Lung (tissue), 12 donors: ENCODE data around the gene TFF3. TPM values are rescaled to one million over a fixed set of nuclear protein-coding genes. Genes with fewer than 3 reads are reported as not detected.

ENCODE experiments used
- ATAC-seq: fragments of 200-7000 bp; cut with Tn5 transposase; one replicate; pipeline ENCODE4 v1.9.1; 2020; ENCODE audit warnings: moderate number of reproducible peaks; ENCODE audit not compliant: insufficient read depth, low FRiP score
- DNase-seq, 3 donors: peaks; one replicate each; pipeline ENCODE4 v3.0.0-alpha.2; 2013 to 2017
- H3K27ac ChIP-seq, 2 donors: one replicate each; pipeline ENCODE4 v1.5.1; 2013; ENCODE audit warnings: mild to moderate bottlenecking in 2 of 2, moderate library complexity in 2 of 2, control low read depth in 1 of 2, inconsistent platforms in 1 of 2, low read depth in 1 of 2, low read length in 1 of 2
- H3K27me3 ChIP-seq, 3 donors: one replicate each; pipeline ENCODE4 v1.5.1; 2013; ENCODE audit warnings: low read length in 2 of 3; ENCODE audit not compliant: control insufficient read depth in 3 of 3, insufficient read depth in 3 of 3
- H3K36me3 ChIP-seq, 4 donors: one replicate each; pipeline ENCODE4 v1.5.1; 2013; ENCODE audit warnings: low read length in 4 of 4, mild to moderate bottlenecking in 1 of 4, moderate library complexity in 1 of 4; ENCODE audit not compliant: control insufficient read depth in 4 of 4, insufficient read depth in 4 of 4
- H3K4me1 ChIP-seq, 5 donors: one replicate each; pipeline ENCODE4 v1.5.1; 2013; ENCODE audit warnings: low read length in 5 of 5, mild to moderate bottlenecking in 2 of 5, moderate library complexity in 1 of 5; ENCODE audit not compliant: control insufficient read depth in 5 of 5, insufficient read depth in 5 of 5
- H3K4me3 ChIP-seq: one replicate; pipeline ENCODE4 v1.5.1; 2013; ENCODE audit warnings: mild to moderate bottlenecking, control low read depth, moderate library complexity
- H3K9ac ChIP-seq, 2 donors: one replicate each; pipeline ENCODE4 v1.5.1; 2013; ENCODE audit warnings: low read length in 2 of 2, control low read depth in 1 of 2; ENCODE audit not compliant: insufficient read depth in 1 of 2
- H3K9me3 ChIP-seq, 4 donors: one replicate each; pipeline ENCODE4 v1.5.1; 2013; ENCODE audit warnings: low read length in 3 of 4, mild to moderate bottlenecking in 1 of 4, moderate library complexity in 1 of 4; ENCODE audit not compliant: control insufficient read depth in 4 of 4, insufficient read depth in 3 of 4
- CTCF ChIP-seq: IDR thresholded peaks from 2 replicates; pipeline ENCODE4 v1.5.1; 2012; ENCODE audit warnings: mild to moderate bottlenecking; ENCODE audit errors: control extremely low read depth, extremely low read depth
- WGBS, 2 donors: extraction: QIAGEN DNeasy Blood & Tissue Kit; methylation state at CpG; one replicate each; pipeline ENCODE4 v1.1.7; 2013; 5-methylcytosine and 5-hydroxymethylcytosine counted together
- polyA plus RNA-seq, 2 donors: library from polyadenylated mRNA; stranded (reverse); fragments of 200-250 nt; gene quantifications; one replicate each; pipeline ENCODE4 v1.2.1, GENCODE V29; 2013
- total RNA-seq, 2 donors: library from RNA; depleted of rRNA in 1 of 2; stranded (reverse); fragments of >200 nt in 1 of 2; gene quantifications; one replicate each; pipeline ENCODE4 v1.2.1, GENCODE V29; 2014 to 2021
- donor health status: control.
- donor health status: control.
- donor health status: Bipolar disorder and iron deficiency.
- donor health status: healthy.
- donor health status: DM: yes; HTN: yes; CAD: no.

The TFF3 gene
- total and polyA plus RNA-seq, 4 donors: 23.9 to 54.0 (median 34.3) TPM

DNA sequence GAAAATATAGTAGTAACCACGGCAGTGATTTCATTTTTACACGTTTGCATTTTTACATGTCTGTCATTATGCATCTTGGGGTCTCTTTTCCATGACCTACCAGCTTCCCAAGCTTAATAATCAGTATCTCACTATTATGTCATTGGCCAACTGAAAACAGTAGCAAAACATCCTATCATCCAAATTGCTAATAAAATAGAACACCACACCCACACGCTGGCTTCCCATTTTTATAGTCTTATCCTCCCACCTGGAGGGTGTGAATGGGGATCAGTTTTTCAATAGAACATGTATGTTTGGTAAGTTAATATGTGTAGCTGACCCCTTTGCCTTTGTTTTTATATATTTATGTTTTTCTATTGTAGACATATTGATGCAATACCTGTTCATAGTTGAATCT lies 11.8 kb downstream of the TFF3 start:
- H3K9ac ChIP-seq: no peak overlapping the region
- peaks cover 0 to 4% (median 0%) of the 10 kb centered on the region in 3 donors for H3K27me3 ChIP-seq
- no peak for DNase-seq
- peaks cover 0 to 15% (median 7%) of the 10 kb centered on the region in 5 donors for H3K4me1 ChIP-seq
- no peak overlapping the region for H3K4me3 ChIP-seq
- no peaks in the 10 kb centered on the region for H3K9me3 ChIP-seq
- ATAC-seq: no peak
- 66 to 75% methylated on average over 3 of the region's 3 CpGs for WGBS, 2 donors
- H3K27ac ChIP-seq: no peak overlapping the region
- no peaks in the 10 kb centered on the region for H3K36me3 ChIP-seq
- no peak for TF ChIP-seq CTCF

GRCh38 chr21:42302794-42303193 lies 12.4 kb downstream of the TFF3 start:
- H3K4me3 ChIP-seq: no peak overlapping the region
- H3K36me3 ChIP-seq: no peaks in the 10 kb centered on the region
- ATAC-seq: no peak
- 59 to 78% methylated on average over 7 of the region's 7 CpGs for WGBS, 2 donors
- no peak overlapping the region for H3K27ac ChIP-seq
- H3K4me1 ChIP-seq: peaks cover 0 to 15% (median 7%) of the 10 kb centered on the region in 5 donors
- no peaks in the 10 kb centered on the region for H3K9me3 ChIP-seq
- H3K27me3 ChIP-seq: peaks cover 0 to 4% (median 0%) of the 10 kb centered on the region in 3 donors
- no peak overlapping the region for H3K9ac ChIP-seq
- TF ChIP-seq CTCF: no peak
- no peak for DNase-seq

DNA sequence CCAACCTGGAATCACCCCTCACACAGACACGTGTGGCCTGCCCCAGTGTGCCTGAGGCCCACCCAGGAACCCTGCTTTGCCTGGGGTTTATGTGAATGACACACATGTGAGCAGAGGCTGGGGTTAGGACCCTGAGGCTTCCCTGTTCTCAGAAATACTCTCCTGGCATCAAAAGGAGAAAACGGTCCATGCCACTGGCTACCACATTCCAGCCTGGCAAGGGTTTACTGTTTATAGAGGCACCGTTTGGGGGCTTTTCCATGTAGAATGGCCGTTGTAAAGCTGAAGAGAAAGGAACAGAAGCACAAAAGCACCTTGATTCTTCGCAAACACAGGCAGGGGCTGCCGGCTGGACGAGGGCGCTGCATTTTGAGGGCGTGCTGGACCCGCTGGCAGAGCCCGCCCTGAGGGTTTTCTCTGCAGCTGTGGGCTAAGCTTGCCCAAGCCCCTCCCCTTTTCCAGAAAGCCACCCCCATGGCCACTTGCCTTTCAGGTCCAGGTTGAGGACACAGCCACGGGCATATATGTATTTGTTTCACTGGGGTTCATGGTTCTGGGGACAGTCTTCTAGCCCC lies 13.0 kb downstream of the TFF3 start:
- Histone ChIP-seq H3K9ac (no peak overlapping the region), H3K9me3 (no peaks in the 10 kb centered on the region), H3K27me3 (peaks cover 0 to 4% (median 0%) of the 10 kb centered on the region in 3 donors), H3K36me3 (peaks cover 0 to 3% (median under 1%) of the 10 kb centered on the region in 4 donors), H3K4me3 (no peak overlapping the region), H3K4me1 (peaks cover 0 to 15% (median 7%) of the 10 kb centered on the region in 5 donors), H3K27ac (peak overlapping the region in 1 of 2 donors; percentile 79)
- 65 to 66% methylated on average over 12 of the region's 12 CpGs for WGBS, 2 donors
- DNase-seq: peak in 1 of 3 donors; percentile 21
- no peak for TF ChIP-seq CTCF
- no peak for ATAC-seq
